GM12864 (cell line): Measurements from ENCODE around the gene VSTM2B.

Experiments
- DNase-seq: peaks from one replicate; pipeline ENCODE4 v3.0.0-alpha.2; 2011; ENCODE audit warnings: low read depth
- H3K4me3 ChIP-seq: 2 replicates; pipeline ENCODE4 v1.5.1; 2011; ENCODE audit warnings: mild to moderate bottlenecking, low read depth, low read length, control low read depth
- CTCF ChIP-seq: IDR thresholded peaks from 2 replicates; pipeline ENCODE4 v1.5.1; 2011; ENCODE audit warnings: low read depth, mild to moderate bottlenecking, moderate library complexity, low read length, control low read depth, inconsistent platforms; ENCODE audit errors: missing control alignments

Gene VSTM2B

GRCh38 chr19:29576046-29576606 is 50.3 kb downstream of the VSTM2B start:
- no peak overlapping the region for H3K4me3 ChIP-seq
- DNase-seq: no peak

GRCh38 chr19:29576761-29577648 is 51.2 kb downstream of the VSTM2B start:
- H3K4me3 ChIP-seq: no peak overlapping the region
- DNase-seq: no peak
- TF ChIP-seq CTCF: no peak

More at GRCh38 chr19:29576046-29576606, 50.3 kb downstream of the VSTM2B start:
- peak; percentile 2 for TF ChIP-seq CTCF

- DNase-seq: no peak
- no peak overlapping the region for H3K4me3 ChIP-seq
- TF ChIP-seq CTCF: no peak
Measured at GRCh38 chr19:29577649-29577963, 51.8 kb downstream of the VSTM2B start.

DNA sequence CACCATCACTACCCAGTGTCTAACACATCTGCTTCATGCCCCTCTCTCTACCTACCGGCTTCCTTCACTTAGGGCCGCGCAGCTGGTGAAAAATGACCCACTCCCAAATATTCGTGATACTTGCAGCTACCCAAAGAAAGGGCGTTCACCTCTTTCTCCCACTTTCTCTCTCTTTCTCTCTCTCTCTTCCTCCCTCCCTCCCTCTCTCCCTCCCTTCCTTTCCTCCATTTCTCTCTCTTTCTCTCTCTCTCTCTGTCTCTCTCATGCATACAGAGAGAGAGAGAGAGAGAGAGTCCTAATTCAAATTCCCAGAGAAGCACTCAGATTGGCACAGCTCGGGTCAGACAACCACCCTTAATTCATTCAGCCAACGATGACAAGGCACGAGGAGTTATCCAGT is 52.6 kb downstream of the VSTM2B start:
- no peak for DNase-seq
- H3K4me3 ChIP-seq: no peak overlapping the region

DNA sequence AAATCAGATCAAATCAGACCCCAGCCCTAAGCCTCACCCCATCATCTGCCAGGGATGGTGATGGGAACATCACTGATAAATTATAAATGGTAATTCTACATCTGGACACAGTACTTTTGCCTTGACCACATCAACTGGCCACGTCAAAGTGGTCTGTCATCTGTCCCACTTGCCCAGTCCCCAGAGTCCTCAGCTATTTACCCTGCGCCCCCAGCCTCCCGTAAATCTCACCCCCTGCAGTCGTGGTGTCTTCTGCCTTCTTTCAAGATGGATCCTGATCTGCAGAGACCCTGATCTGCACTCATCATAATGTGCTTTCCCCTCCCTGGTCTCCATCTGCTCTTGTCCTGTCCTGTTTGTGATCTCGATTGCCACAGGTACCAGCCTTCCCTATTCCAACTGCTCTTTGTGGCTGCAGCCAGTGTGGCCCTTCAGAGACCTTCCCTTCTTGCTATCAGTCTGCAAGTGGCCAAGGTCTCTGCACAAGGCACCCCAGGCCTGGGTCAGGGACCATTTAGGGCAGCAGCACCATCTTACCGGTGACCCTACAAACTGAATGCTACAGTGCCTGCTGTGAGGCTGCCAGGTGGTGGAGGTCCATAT is 53.6 kb downstream of the VSTM2B start:
- no peak overlapping the region for H3K4me3 ChIP-seq
- no peak for DNase-seq
- TF ChIP-seq CTCF: no peak

More for the DNA sequence above, 52.6 kb downstream of the VSTM2B start:
- no peak for TF ChIP-seq CTCF

- no peak for TF ChIP-seq CTCF
- DNase-seq: no peak
- no peak overlapping the region for H3K4me3 ChIP-seq
Measured at GRCh38 chr19:29581398-29581797, 55.6 kb downstream of the VSTM2B start.
